Astrocyte (in vitro differentiated cells and primary cell): Measurements from ENCODE around the gene SCGB1A1. TPM values are rescaled to one million over a fixed set of nuclear protein-coding genes. Genes with fewer than 3 reads are reported as not detected.

Source experiments
- DNase-seq: peaks from one replicate; pipeline ENCODE4 v3.0.0-alpha.2; 2010; ENCODE audit warnings: low read depth
- FAIRE-seq: peaks from 2 replicates; lab custom pipeline; 2011; peaks lifted over from hg19 to GRCh38; lab: Jason Lieb, UNC
- H2AFZ ChIP-seq: 2 replicates; pipeline ENCODE4 v1.6.0; 2012; ENCODE audit warnings: low read depth, low read length, inconsistent platforms
- H3K27ac ChIP-seq: 2 replicates; pipeline ENCODE4 v1.5.1; 2011; ENCODE audit warnings: low read depth, low read length, inconsistent platforms
- H3K27me3 ChIP-seq: 2 replicates; pipeline ENCODE4 v1.6.0; 2011; ENCODE audit warnings: low read length, inconsistent platforms; ENCODE audit not compliant: insufficient read depth
- H3K36me3 ChIP-seq: 2 replicates; pipeline ENCODE4 v1.5.1; 2011; ENCODE audit warnings: low read length, inconsistent platforms; ENCODE audit not compliant: insufficient read depth
- H3K4me1 ChIP-seq: 2 replicates; pipeline ENCODE4 v1.5.1; 2011; ENCODE audit warnings: low read length, inconsistent platforms; ENCODE audit not compliant: insufficient read depth
- H3K4me2 ChIP-seq: 2 replicates; pipeline ENCODE4 v1.6.0; 2012; ENCODE audit warnings: low read length, inconsistent platforms
- H3K4me3 ChIP-seq: 2 replicates; pipeline ENCODE4 v1.5.1; 2011; ENCODE audit warnings: low read depth, mild to moderate bottlenecking, low read length, inconsistent platforms; ENCODE audit not compliant: insufficient read depth
- H3K79me2 ChIP-seq: 2 replicates; pipeline ENCODE4 v1.6.0; 2012; ENCODE audit warnings: mild to moderate bottlenecking, low read length, inconsistent platforms; ENCODE audit not compliant: insufficient read depth
- H3K9ac ChIP-seq: 2 replicates; pipeline ENCODE4 v1.6.0; 2012; ENCODE audit warnings: mild to moderate bottlenecking, low read length, inconsistent platforms
- H3K9me3 ChIP-seq: 2 replicates; pipeline ENCODE4 v1.5.1; 2012; ENCODE audit warnings: low read depth, mild to moderate bottlenecking, low read length, inconsistent platforms; ENCODE audit not compliant: insufficient read depth
- H4K20me1 ChIP-seq: 2 replicates; pipeline ENCODE4 v1.6.0; 2012; ENCODE audit warnings: low read length, inconsistent platforms; ENCODE audit not compliant: insufficient read depth
- H3K27ac Mint-ChIP-seq: one replicate; pipeline ENCODE4 v1.8.0; 2021; ENCODE audit warnings: mild to moderate bottlenecking, mixed read lengths; ENCODE audit not compliant: unreplicated experiment
- H3K27me3 Mint-ChIP-seq: one replicate; pipeline ENCODE4 v1.8.0; 2021; ENCODE audit warnings: low read depth, mixed read lengths; ENCODE audit not compliant: unreplicated experiment
- H3K36me3 Mint-ChIP-seq: one replicate; pipeline ENCODE4 v1.8.0; 2021; ENCODE audit warnings: low read depth, mixed read lengths; ENCODE audit not compliant: unreplicated experiment
- H3K4me1 Mint-ChIP-seq: one replicate; pipeline ENCODE4 v1.8.0; 2021; ENCODE audit warnings: low read depth, mixed read lengths; ENCODE audit not compliant: unreplicated experiment
- H3K4me3 Mint-ChIP-seq: one replicate; pipeline ENCODE4 v1.8.0; 2021; ENCODE audit warnings: mild to moderate bottlenecking, moderate library complexity, mixed read lengths; ENCODE audit not compliant: unreplicated experiment
- H3K9me3 Mint-ChIP-seq: one replicate; pipeline ENCODE4 v1.8.0; 2021; ENCODE audit warnings: mild to moderate bottlenecking, mixed read lengths; ENCODE audit not compliant: unreplicated experiment
- CTCF ChIP-seq: IDR thresholded peaks from 2 replicates; pipeline ENCODE4 v1.5.1; 2011; ENCODE audit warnings: low read depth, mild to moderate bottlenecking, inconsistent platforms, low read length, moderate library complexity; ENCODE audit not compliant: insufficient read depth
- EZH2 ChIP-seq: IDR thresholded peaks from 2 replicates; pipeline ENCODE4 v1.6.1; 2012; ENCODE audit warnings: mild to moderate bottlenecking, low read length, inconsistent platforms; ENCODE audit not compliant: insufficient read depth
- total RNA-seq: library from RNA; stranded (reverse); gene quantifications from 2 replicates; pipeline ENCODE4 v1.2.1, GENCODE V29; 2021

SCGB1A1 gene
- total RNA-seq, 1 donor from 2014 or later: not detected

- Histone ChIP-seq H3K9ac (no peak overlapping the region), H2AFZ (peak overlapping the region; percentile 44), H3K4me1 (peaks cover 12% of the 10 kb centered on the region), H3K36me3 (no peaks in the 10 kb centered on the region), H3K27ac (no peak overlapping the region), H4K20me1 (no peaks in the 10 kb centered on the region), H3K9me3 (no peaks in the 10 kb centered on the region), H3K4me3 (no peak overlapping the region), H3K27me3 (no peaks in the 10 kb centered on the region), H3K79me2 (no peaks in the 10 kb centered on the region), H3K4me2 (peak overlapping the region; percentile 31)
- peaks cover 2% of the 10 kb centered on the region for H3K4me1 Mint-ChIP-seq
- TF ChIP-seq EZH2: no peak
- TF ChIP-seq CTCF: no peak
- H3K4me3 Mint-ChIP-seq: no peak overlapping the region
- peaks cover 10% of the 10 kb centered on the region for H3K27me3 Mint-ChIP-seq
- no peaks in the 10 kb centered on the region for H3K36me3 Mint-ChIP-seq
- H3K9me3 Mint-ChIP-seq: no peaks in the 10 kb centered on the region
- FAIRE-seq: peak; percentile 58
- peak; percentile 73 for DNase-seq
- H3K27ac Mint-ChIP-seq: no peak overlapping the region
Measured at GRCh38 chr11:62461740-62462507, 43.1 kb downstream of the SCGB1A1 start.

GRCh38 chr11:62462508-62462892 lies 43.7 kb downstream of the SCGB1A1 start:
- Histone ChIP-seq H3K9me3 (no peaks in the 10 kb centered on the region), H3K27ac (no peak overlapping the region), H3K4me3 (no peak overlapping the region), H3K79me2 (no peaks in the 10 kb centered on the region), H3K36me3 (no peaks in the 10 kb centered on the region), H3K27me3 (no peaks in the 10 kb centered on the region), H2AFZ (peak overlapping the region; percentile 44), H3K9ac (no peak overlapping the region), H3K4me2 (no peak overlapping the region), H3K4me1 (peaks cover 12% of the 10 kb centered on the region), H4K20me1 (no peaks in the 10 kb centered on the region)
- Mint-ChIP-seq H3K9me3 (no peaks in the 10 kb centered on the region), H3K4me1 (peaks cover 2% of the 10 kb centered on the region), H3K36me3 (no peaks in the 10 kb centered on the region), H3K27me3 (peaks cover 10% of the 10 kb centered on the region), H3K27ac (no peak overlapping the region), H3K4me3 (no peak overlapping the region)
- TF ChIP-seq EZH2 (no peak), CTCF (no peak)
- FAIRE-seq: no peak
- DNase-seq: no peak

- no peak overlapping the region for H3K27ac ChIP-seq
- peaks cover 8% of the 10 kb centered on the region for H3K27me3 Mint-ChIP-seq
- H3K36me3 Mint-ChIP-seq: no peaks in the 10 kb centered on the region
- H3K9me3 ChIP-seq: no peaks in the 10 kb centered on the region
- H3K4me3 ChIP-seq: no peak overlapping the region
- no peak for TF ChIP-seq EZH2
- TF ChIP-seq CTCF: no peak
- DNase-seq: no peak
- H3K4me2 ChIP-seq: no peak overlapping the region
- FAIRE-seq: no peak
- H3K79me2 ChIP-seq: no peaks in the 10 kb centered on the region
- H4K20me1 ChIP-seq: no peaks in the 10 kb centered on the region
- H3K4me3 Mint-ChIP-seq: peak overlapping the region; percentile 52
- no peaks in the 10 kb centered on the region for H3K36me3 ChIP-seq
- H3K9me3 Mint-ChIP-seq: no peaks in the 10 kb centered on the region
- H2AFZ ChIP-seq: no peak overlapping the region
- H3K4me1 Mint-ChIP-seq: peaks cover 2% of the 10 kb centered on the region
- H3K27ac Mint-ChIP-seq: no peak overlapping the region
- H3K27me3 ChIP-seq: no peaks in the 10 kb centered on the region
- H3K9ac ChIP-seq: no peak overlapping the region
- H3K4me1 ChIP-seq: peaks cover 12% of the 10 kb centered on the region
Measured at GRCh38 chr11:62463121-62463542, 44.3 kb downstream of the SCGB1A1 start.
